HEK293 (cell line): ENCODE results near the gene C22orf15.

Experiments
- GFI1B ChIP-seq: fragments of 450-650 bp; formaldehyde crosslinking; IDR thresholded peaks from 2 replicates; pipeline ENCODE4 v1.5.1; 2016; ENCODE audit warnings: missing biosample characterization, missing genetic modification characterization
- GLIS2 ChIP-seq: fragments of 450-650 bp; formaldehyde crosslinking; IDR thresholded peaks from 2 replicates; pipeline ENCODE4 v1.5.1; 2016; ENCODE audit warnings: missing biosample characterization, missing genetic modification characterization
- IKZF3 ChIP-seq: fragments of 450-650 bp; IDR thresholded peaks from 2 replicates; pipeline ENCODE4 v1.5.0; 2018; ENCODE audit warnings: missing biosample characterization, mild to moderate bottlenecking, missing genetic modification characterization, moderate library complexity
- MEIS1 ChIP-seq: sonication (generic); formaldehyde crosslinking; IDR thresholded peaks from 2 replicates; pipeline ENCODE4 v1.8.1; 2022; ENCODE audit warnings: missing genetic modification reagents, mild to moderate bottlenecking, borderline replicate concordance
- OVOL3 ChIP-seq: fragments of 450-650 bp; formaldehyde crosslinking; IDR thresholded peaks from 2 replicates; pipeline ENCODE4 v1.5.1; 2016; ENCODE audit warnings: missing biosample characterization, missing genetic modification characterization
- SETDB1 ChIP-seq: IDR thresholded peaks from one replicate; pipeline ENCODE4 v1.6.1; 2017; ENCODE audit warnings: mild to moderate bottlenecking, low read length, moderate library complexity, mixed read lengths; ENCODE audit not compliant: insufficient read length
- SP7 ChIP-seq: fragments of 450-650 bp; formaldehyde crosslinking; IDR thresholded peaks from 2 replicates; pipeline ENCODE4 v1.5.1; 2016; ENCODE audit warnings: missing biosample characterization, missing genetic modification characterization
- YY2 ChIP-seq: fragments of 450-650 bp; formaldehyde crosslinking; IDR thresholded peaks from 2 replicates; pipeline ENCODE4 v1.5.1; 2016; ENCODE audit warnings: missing biosample characterization, missing genetic modification characterization
- ZFP41 ChIP-seq: fragments of 450-650 bp; formaldehyde crosslinking; IDR thresholded peaks from 2 replicates; pipeline ENCODE4 v1.5.1; 2016; ENCODE audit warnings: missing biosample characterization, missing genetic modification characterization, borderline replicate concordance
- ZFP69B ChIP-seq: fragments of 450-650 bp; formaldehyde crosslinking; IDR thresholded peaks from 2 replicates; pipeline ENCODE4 v1.5.1; 2016; ENCODE audit warnings: missing biosample characterization, missing genetic modification characterization
- ZNF19 ChIP-seq: fragments of 450-650 bp; formaldehyde crosslinking; IDR thresholded peaks from 2 replicates; pipeline ENCODE4; 2016; ENCODE audit warnings: missing biosample characterization, missing genetic modification characterization, low read depth
- ZNF2 ChIP-seq: fragments of 450-650 bp; formaldehyde crosslinking; IDR thresholded peaks from 2 replicates; pipeline ENCODE4 v1.5.1; 2016; ENCODE audit warnings: missing biosample characterization, missing genetic modification characterization
- ZNF223 ChIP-seq: fragments of 450-650 bp; formaldehyde crosslinking; IDR thresholded peaks from 2 replicates; pipeline ENCODE4 v1.5.1; 2016; ENCODE audit warnings: missing biosample characterization, missing genetic modification characterization
- ZNF26 ChIP-seq: fragments of 450-650 bp; formaldehyde crosslinking; IDR thresholded peaks from 2 replicates; pipeline ENCODE4 v1.5.1; 2016; ENCODE audit warnings: missing biosample characterization, missing genetic modification characterization
- ZNF274 ChIP-seq, 2 experiments: fragments of 200-500 bp in 1 of 2; fragments of 450-650 bp in 1 of 2; sonication (Bioruptor generic) in 1 of 2; formaldehyde crosslinking in 1 of 2; IDR thresholded peaks; 2 replicates each; pipeline versions ENCODE4 v1.5.1 to v1.6.1; 2014 to 2016; ENCODE audit warnings: borderline replicate concordance in 1 of 2, inconsistent platforms in 1 of 2, low read length in 1 of 2, missing biosample characterization in 1 of 2, missing genetic modification characterization in 1 of 2
- ZNF335 ChIP-seq: fragments of 450-650 bp; formaldehyde crosslinking; conservative IDR thresholded peaks from 2 replicates; pipeline ENCODE4 v1.5.1; 2016; ENCODE audit warnings: missing biosample characterization, missing genetic modification characterization
- ZNF391 ChIP-seq: fragments of 450-650 bp; formaldehyde crosslinking; IDR thresholded peaks from 2 replicates; pipeline ENCODE4 v1.5.1; 2016; ENCODE audit warnings: low read depth, missing biosample characterization, missing genetic modification characterization, borderline replicate concordance
- ZNF658 ChIP-seq: fragments of 450-650 bp; formaldehyde crosslinking; IDR thresholded peaks from 2 replicates; pipeline ENCODE4; 2016; ENCODE audit warnings: missing biosample characterization, missing genetic modification characterization
- ZNF660 ChIP-seq: fragments of 450-650 bp; IDR thresholded peaks from 2 replicates; pipeline ENCODE4 v1.5.1; 2018; ENCODE audit warnings: missing biosample characterization, mild to moderate bottlenecking, missing genetic modification characterization
- ZNF701 ChIP-seq: fragments of 450-650 bp; formaldehyde crosslinking; IDR thresholded peaks from 2 replicates; pipeline ENCODE4 v1.5.1; 2016; ENCODE audit warnings: missing biosample characterization, missing genetic modification characterization
- ZNF747 ChIP-seq: fragments of 450-650 bp; formaldehyde crosslinking; IDR thresholded peaks from 2 replicates; pipeline ENCODE4 v1.5.1; 2016; ENCODE audit warnings: missing biosample characterization, missing genetic modification characterization
- ZNF776 ChIP-seq: fragments of 450-650 bp; formaldehyde crosslinking; IDR thresholded peaks from 2 replicates; pipeline ENCODE4 v1.5.0; 2017; ENCODE audit warnings: missing biosample characterization, missing genetic modification characterization, borderline replicate concordance
- ZSCAN5A ChIP-seq: fragments of 450-650 bp; formaldehyde crosslinking; IDR thresholded peaks from 2 replicates; pipeline ENCODE4 v1.5.1; 2016; ENCODE audit warnings: missing biosample characterization, missing genetic modification characterization
- TF ChIP-seq, protein P1 (sequence below): fragments of 450-650 bp; IDR thresholded peaks from 2 replicates; pipeline ENCODE4 v1.5.1; 2018; ENCODE audit warnings: missing biosample characterization, mild to moderate bottlenecking, missing genetic modification characterization

Gene C22orf15

GRCh38 chr22:23767673-23768548 lies 5.1 kb downstream of the C22orf15 start, which contains the start of gene CHCHD10 (continued):
- TF ChIP-seq, protein P1, sequence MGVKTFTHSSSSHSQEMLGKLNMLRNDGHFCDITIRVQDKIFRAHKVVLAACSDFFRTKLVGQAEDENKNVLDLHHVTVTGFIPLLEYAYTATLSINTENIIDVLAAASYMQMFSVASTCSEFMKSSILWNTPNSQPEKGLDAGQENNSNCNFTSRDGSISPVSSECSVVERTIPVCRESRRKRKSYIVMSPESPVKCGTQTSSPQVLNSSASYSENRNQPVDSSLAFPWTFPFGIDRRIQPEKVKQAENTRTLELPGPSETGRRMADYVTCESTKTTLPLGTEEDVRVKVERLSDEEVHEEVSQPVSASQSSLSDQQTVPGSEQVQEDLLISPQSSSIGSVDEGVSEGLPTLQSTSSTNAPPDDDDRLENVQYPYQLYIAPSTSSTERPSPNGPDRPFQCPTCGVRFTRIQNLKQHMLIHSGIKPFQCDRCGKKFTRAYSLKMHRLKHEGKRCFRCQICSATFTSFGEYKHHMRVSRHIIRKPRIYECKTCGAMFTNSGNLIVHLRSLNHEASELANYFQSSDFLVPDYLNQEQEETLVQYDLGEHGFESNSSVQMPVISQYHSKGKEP (tag by site-specific recombination) = no peak
- TF ChIP-seq ZNF2 (peak; percentile 47; the same call in 1 of the 2 replicates), IKZF3 (tag by site-specific recombination) (peak; percentile 89), ZNF335 (tag by site-specific recombination) (peak; percentile 69; the same call in 1 of the 2 replicates), GLIS2 (peak; percentile 86), ZNF658 (no peak), ZNF747 (tag by site-specific recombination) (no peak), SP7 (tag by site-specific recombination) (peak; percentile 45), ZNF26 (tag by site-specific recombination) (no peak), ZNF19 (no peak), GFI1B (tag by site-specific recombination) (no peak), ZFP41 (tag by site-specific recombination) (no peak), ZNF776 (tag by site-specific recombination) (no peak), ZSCAN5A (tag by site-specific recombination) (peak; percentile 60; the same call in 1 of the 2 replicates), ZNF391 (tag by site-specific recombination) (peak; percentile 12; the same call in 1 of the 2 replicates), ZFP69B (tag by site-specific recombination) (peak; percentile 64; the same call in 1 of the 2 replicates), ZNF701 (tag by site-specific recombination) (no peak), MEIS1 (CRISPR knock-in tag) (no peak), ZNF660 (tag by site-specific recombination) (no peak), OVOL3 (0 out of 2 replicates have a peak, but pooled peaks have one; percentile 36), YY2 (tag by site-specific recombination) (peak; percentile 73), ZNF274 (IDR thresholded peaks at IDR 0.05; ENCODE audit: low read length) (no peak), ZNF274 (tag by site-specific recombination; IDR thresholded peaks at IDR 0.05; ENCODE audit: borderline replicate concordance) (no peak), SETDB1 (no peak), ZNF223 (tag by site-specific recombination) (no peak)
